ENCODE data around the gene ATXN7L1.
"Not testable (repeated sequence)": the region's sequence is repeated elsewhere in the genome, so short reads cannot be mapped to it uniquely, and the experiment has no call there.

Gene ATXN7L1

GRCh38 chr7:105599551-105599950, 276.8 kb downstream of the ATXN7L1 start:
- no peak for DNase-seq

- DNase-seq = not testable (repeated sequence)
Observed at GRCh38 chr7:105599080-105599479, 277.3 kb downstream of the ATXN7L1 start.

GRCh38 chr7:105596866-105597265, 279.5 kb downstream of the ATXN7L1 start:
- DNase-seq = no peak

GRCh38 chr7:105594034-105594433, 282.4 kb downstream of the ATXN7L1 start:
- DNase-seq = no peak

- no peak for DNase-seq
Observed at GRCh38 chr7:105591522-105591921, 284.9 kb downstream of the ATXN7L1 start.

GRCh38 chr7:105590793-105591192, 285.6 kb downstream of the ATXN7L1 start:
- DNase-seq = no peak

GRCh38 chr7:105589356-105590077, 286.9 kb downstream of the ATXN7L1 start:
- DNase-seq = no peak

- DNase-seq = no peak
Observed at GRCh38 chr7:105587909-105588635, 288.3 kb downstream of the ATXN7L1 start.

- DNase-seq = no peak
Observed at GRCh38 chr7:105585850-105586500, 290.4 kb downstream of the ATXN7L1 start.

- DNase-seq = no peak
Observed at GRCh38 chr7:105584165-105584564, 292.2 kb downstream of the ATXN7L1 start.

GRCh38 chr7:105583061-105583460, 293.3 kb downstream of the ATXN7L1 start:
- no peak for DNase-seq

GRCh38 chr7:105581066-105581811, 295.2 kb downstream of the ATXN7L1 start, which contains the start of gene EFCAB10:
TSS of gene EFCAB10 (minus strand) at chr7:105581493. CDS start at chr7:105581463, 30 bp downstream.
- DNase-seq = peak; percentile 57

GRCh38 chr7:105580022-105580740, 296.2 kb downstream of the ATXN7L1 start:
- DNase-seq = no peak

- DNase-seq = no peak
Observed at GRCh38 chr7:105578496-105578895, 297.9 kb downstream of the ATXN7L1 start.

- no peak for DNase-seq
Observed at GRCh38 chr7:105577251-105577650, 299.1 kb downstream of the ATXN7L1 start.

GRCh38 chr7:105571891-105572290, 304.5 kb downstream of the ATXN7L1 start:
- no peak for DNase-seq

- DNase-seq = no peak
Observed at GRCh38 chr7:105567821-105568220, 308.6 kb downstream of the ATXN7L1 start.

GRCh38 chr7:105567024-105567423, 309.4 kb downstream of the ATXN7L1 start:
- no peak for DNase-seq

GRCh38 chr7:105565190-105565589, 311.2 kb downstream of the ATXN7L1 start:
- DNase-seq = no peak

- DNase-seq = no peak
Observed at GRCh38 chr7:105559926-105560325, 316.5 kb downstream of the ATXN7L1 start.

Data from NCI-H510A (cell line).